ENCODE results near the gene LMX1A. TPM values are rescaled to one million over a fixed set of nuclear protein-coding genes. Genes with fewer than 3 reads are reported as not detected.

LMX1A gene
- total RNA-seq, 1 experiment from 2014 or later, result not detected

GRCh38 chr1:165353731-165354671 lies 2.5 kb downstream of the LMX1A start:
- Histone ChIP-seq H3K4me3 (ENCODE audit: low read depth in 2 of 2, low read length in 2 of 2) (no peak overlapping the region), H3K4me1 (ENCODE audit: control insufficient read depth, insufficient read depth, low read length) (peaks cover 9% of the 10 kb centered on the region; the same call in 1 of the 2 replicates), H3K27ac (ENCODE audit: low read length) (no peak overlapping the region), H3K36me3 (ENCODE audit: control insufficient read depth, insufficient read depth, low read length) (no peaks in the 10 kb centered on the region), H3K27me3 (ENCODE audit: control insufficient read depth, insufficient read depth, low read length) (peaks cover 44% of the 10 kb centered on the region), H3K9me3 (ENCODE audit: control insufficient read depth, insufficient read depth, low read depth, low read length) (no peaks in the 10 kb centered on the region)
- BruUV-seq (replicated peaks), result no TSS peak
- ATAC-seq (no peak), DNase-seq (ENCODE audit: low read depth, low spot score) (no peak)
- intact Hi-C loops (cut with micrococcal nuclease; ENCODE audit: unreplicated experiment), result no loop called here
- TF ChIP-seq REST (IDR thresholded peaks at IDR 0.05; ENCODE audit: insufficient read depth in 1 of 2, low read depth in 2 of 2, low read length in 1 of 2) (no peak), SIN3A (IDR thresholded peaks at IDR 0.05; ENCODE audit: borderline replicate concordance, insufficient read depth, low read depth, low read length) (no peak), TCF7L2 (IDR thresholded peaks at IDR 0.05; ENCODE audit: low read depth, low read length) (no peak), POLR2AphosphoS5 (IDR thresholded peaks at IDR 0.05; ENCODE audit: low read depth, low read length) (no peak), CTCF (IDR thresholded peaks at IDR 0.05) (no peak)
- in situ Hi-C loops (cut with HindIII; ENCODE audit: low pct_unique_long_range_greater_than_20kb, low sequenced_read_pairs), result no loop called here
- CTCF ChIA-PET, result no interaction called here
- POLR2A ChIA-PET, result no interaction called here

GRCh38 chr1:165352442-165353293 lies 3.8 kb downstream of the LMX1A start:
- Histone ChIP-seq H3K4me1 (ENCODE audit: control insufficient read depth, insufficient read depth, low read length) (peaks cover 9% of the 10 kb centered on the region; the same call in 1 of the 2 replicates), H3K27me3 (ENCODE audit: control insufficient read depth, insufficient read depth, low read length) (peaks cover 56% of the 10 kb centered on the region), H3K4me3 (ENCODE audit: low read depth in 2 of 2, low read length in 2 of 2) (peak overlapping the region; percentile 13 to 44; a peak in 3 of 4 replicates), H3K9me3 (ENCODE audit: control insufficient read depth, insufficient read depth, low read depth, low read length) (no peaks in the 10 kb centered on the region), H3K36me3 (ENCODE audit: control insufficient read depth, insufficient read depth, low read length) (no peaks in the 10 kb centered on the region), H3K27ac (ENCODE audit: low read length) (no peak overlapping the region)
- ChIA-PET CTCF (no interaction called here), POLR2A (no interaction called here)
- DNase-seq (ENCODE audit: low read depth, low spot score) (no peak), ATAC-seq (peak; percentile 74)
- intact Hi-C loops (cut with micrococcal nuclease; ENCODE audit: unreplicated experiment), result no loop called here
- in situ Hi-C loops (cut with HindIII; ENCODE audit: low pct_unique_long_range_greater_than_20kb, low sequenced_read_pairs), result no loop called here
- BruUV-seq (replicated peaks), result no TSS peak
- no peak for TF ChIP-seq CTCF (IDR thresholded peaks at IDR 0.05)
- no peak for TF ChIP-seq TCF7L2 (IDR thresholded peaks at IDR 0.05; ENCODE audit: low read depth, low read length)
- no peak for TF ChIP-seq SIN3A (IDR thresholded peaks at IDR 0.05; ENCODE audit: borderline replicate concordance, insufficient read depth, low read depth, low read length)
- TF ChIP-seq REST (IDR thresholded peaks at IDR 0.05; ENCODE audit: insufficient read depth in 1 of 2, low read depth in 2 of 2, low read length in 1 of 2), result no peak
- no peak for TF ChIP-seq POLR2AphosphoS5 (IDR thresholded peaks at IDR 0.05; ENCODE audit: low read depth, low read length)

Data from Panc1 (cell line).